ENCODE measurements around the gene HOXB2.
A peak's percentile ranks its signal among the peaks of the same experiment; 100 is the strongest.

HOXB2 gene

GRCh38 chr17:48565022-48565554, 20.2 kb upstream of the HOXB2 start:
- no peak for DNase-seq

- DNase-seq, result no peak
Observed at GRCh38 chr17:48564188-48565021, 19.5 kb upstream of the HOXB2 start.

- no peak for DNase-seq
Observed at GRCh38 chr17:48563867-48564187, 18.9 kb upstream of the HOXB2 start.

GRCh38 chr17:48563385-48563838, 18.5 kb upstream of the HOXB2 start:
- no peak for DNase-seq

- DNase-seq, result no peak
Observed at GRCh38 chr17:48562934-48563333, 18.0 kb upstream of the HOXB2 start.

GRCh38 chr17:48561884-48562810, 17.2 kb upstream of the HOXB2 start:
- no peak for DNase-seq

- no peak for DNase-seq
Observed at GRCh38 chr17:48559840-48560817, 15.2 kb upstream of the HOXB2 start.

GRCh38 chr17:48559122-48559839, 14.4 kb upstream of the HOXB2 start:
- DNase-seq, result no peak

GRCh38 chr17:48558831-48559121, 13.9 kb upstream of the HOXB2 start:
- DNase-seq, result no peak

- no peak for DNase-seq
Observed at GRCh38 chr17:48558057-48558830, 13.3 kb upstream of the HOXB2 start.

GRCh38 chr17:48556576-48557401, 11.9 kb upstream of the HOXB2 start:
- DNase-seq, result no peak

GRCh38 chr17:48556229-48556575, 11.3 kb upstream of the HOXB2 start:
- DNase-seq, result no peak

- peak; percentile 92 for DNase-seq
Observed at GRCh38 chr17:48555258-48556228, 10.6 kb upstream of the HOXB2 start.

- no peak for DNase-seq
Observed at GRCh38 chr17:48554412-48555257, 9.7 kb upstream of the HOXB2 start.

GRCh38 chr17:48553826-48554225, 8.9 kb upstream of the HOXB2 start:
- DNase-seq, result no peak

GRCh38 chr17:48553190-48553547, 8.3 kb upstream of the HOXB2 start:
- no peak for DNase-seq

- DNase-seq, result peak; percentile 85
Observed at GRCh38 chr17:48552466-48553189, 7.7 kb upstream of the HOXB2 start.

Measured in NCI-H1092 (cell line).